Renal pelvis (tissue), 4 donors: Measurements from ENCODE around the gene TMEM134. TPM values are rescaled to one million over a fixed set of nuclear protein-coding genes. Genes with fewer than 3 reads are reported as not detected.

Source experiments
- DNase-seq: peaks from one replicate; pipeline ENCODE4 v3.0.0-alpha.2; 2013
- polyA plus RNA-seq, 3 donors: library from polyadenylated mRNA; unstranded; fragments of 120-200 nt; gene quantifications; one replicate each; pipeline ENCODE4 v1.2.1, GENCODE V29; 2013; ENCODE audit not compliant: insufficient read length in 3 of 3

Gene TMEM134
- polyA plus RNA-seq, 3 donors: 66.5 to 80.1 (median 72.8) TPM

DNA sequence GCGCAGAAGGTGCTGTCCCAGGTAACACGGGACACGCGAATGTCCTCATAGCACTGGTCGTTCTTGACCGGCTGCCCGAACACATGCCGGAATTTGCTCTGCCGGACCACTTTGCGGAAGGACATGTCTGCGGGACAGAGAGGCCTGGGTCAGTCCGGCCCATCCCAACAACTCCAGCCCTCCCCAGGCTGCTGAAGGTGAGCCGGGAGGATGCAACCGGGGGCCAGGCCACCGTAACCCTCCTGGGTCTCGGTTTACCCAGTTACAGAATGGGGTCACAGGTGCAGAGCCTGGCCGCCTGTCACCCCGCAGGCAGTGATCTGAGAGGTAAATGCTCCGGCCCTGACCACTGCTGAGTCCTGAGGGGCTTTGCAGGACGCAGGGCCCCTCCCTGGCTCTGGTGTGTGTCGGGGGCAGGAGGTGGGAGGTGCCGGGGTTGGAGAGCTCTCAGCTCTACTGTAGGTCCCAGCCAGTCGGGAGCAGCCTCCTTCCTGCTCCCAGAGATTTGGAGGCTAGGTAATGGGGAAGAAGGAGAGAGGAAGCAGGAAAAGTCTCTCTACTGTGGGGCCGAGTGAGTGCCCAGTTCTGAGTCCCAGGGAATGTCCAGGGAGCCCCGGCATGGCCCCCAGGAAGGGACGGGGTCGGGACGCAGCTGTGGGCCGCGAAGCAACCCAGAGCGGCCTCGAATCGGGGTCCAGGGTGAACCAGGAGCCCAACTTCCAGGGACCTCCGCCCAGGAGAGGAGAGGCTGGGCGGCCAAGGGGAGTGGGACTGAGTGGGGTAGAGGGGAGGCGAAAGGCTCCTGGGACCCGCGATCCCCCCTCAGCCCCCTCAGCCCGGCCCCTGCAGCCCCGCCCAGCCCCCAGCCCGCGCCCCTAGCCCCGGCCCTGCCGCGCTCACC is 26.3 kb downstream of the TMEM134 start:
- DNase-seq: no peak

GRCh38 chr11:67441731-67442351 is 27.2 kb downstream of the TMEM134 start:
- no peak for DNase-seq

- no peak for DNase-seq
Measured at GRCh38 chr11:67441098-67441563, 27.9 kb downstream of the TMEM134 start.

- DNase-seq: no peak
Measured at GRCh38 chr11:67440229-67441097, 28.6 kb downstream of the TMEM134 start.

- DNase-seq: no peak
Measured at GRCh38 chr11:67439321-67440228, 29.5 kb downstream of the TMEM134 start.

DNA sequence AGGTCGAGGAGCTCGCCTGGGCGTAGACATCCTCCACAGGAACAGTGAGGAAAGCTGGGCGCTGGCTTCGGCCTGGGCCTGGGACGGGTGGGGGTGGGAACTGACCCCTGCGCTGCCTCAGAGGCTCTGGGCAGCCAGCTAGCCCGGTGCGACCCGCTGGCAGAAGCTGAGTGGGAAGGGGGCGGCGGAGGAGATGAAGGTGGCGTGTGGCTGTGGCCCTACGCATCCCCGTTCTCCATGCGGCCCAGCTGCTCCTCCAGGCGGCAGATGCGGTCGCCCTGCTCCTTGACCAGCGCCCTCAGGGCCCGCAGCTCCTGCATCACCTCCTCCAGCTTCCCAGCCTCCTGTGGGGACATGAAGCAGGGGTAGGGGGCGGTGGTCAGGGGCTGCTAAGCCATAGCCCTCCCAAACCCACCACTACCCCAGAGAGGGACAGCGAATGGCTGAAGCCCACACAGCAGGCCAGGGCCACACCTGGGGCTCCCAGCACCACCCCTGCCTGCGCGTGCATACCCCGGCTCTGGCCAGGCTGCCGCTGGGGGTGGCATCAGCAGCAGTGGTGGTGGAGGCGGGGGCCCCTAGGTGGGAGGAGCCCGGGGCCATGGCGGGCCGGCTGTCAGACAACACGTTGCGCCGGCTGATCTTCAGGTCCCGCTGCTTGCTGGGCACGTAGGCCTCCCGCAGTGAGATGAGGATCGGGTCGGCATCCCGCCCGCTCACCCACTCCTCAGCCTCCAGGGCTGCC is 30.7 kb downstream of the TMEM134 start:
- DNase-seq: no peak

DNA sequence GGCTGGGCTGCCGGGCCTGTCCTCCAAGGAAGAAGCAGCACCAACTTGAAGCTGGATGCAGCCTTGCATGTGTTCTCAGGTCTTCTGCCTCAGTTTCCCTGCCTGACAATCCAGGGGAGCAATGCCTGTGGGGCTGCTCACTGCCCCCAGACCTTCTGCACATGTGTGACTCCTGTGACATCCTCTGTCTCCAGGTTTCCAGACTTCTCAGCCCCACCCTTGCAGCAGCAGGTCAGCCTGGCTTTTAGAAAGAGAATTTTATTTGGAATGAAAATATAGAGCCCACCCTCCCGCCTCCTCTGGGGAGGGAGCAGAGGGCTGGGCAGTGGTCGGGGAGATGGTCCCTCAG is 31.3 kb downstream of the TMEM134 start:
- DNase-seq: no peak

GRCh38 chr11:67437082-67437808 is 31.8 kb downstream of the TMEM134 start, which contains the start of gene PTPRCAP:
PTPRCAP (minus strand) TSS chr11:67437682; CDS start chr11:67437619, 63 bp downstream.
- no peak for DNase-seq

DNA sequence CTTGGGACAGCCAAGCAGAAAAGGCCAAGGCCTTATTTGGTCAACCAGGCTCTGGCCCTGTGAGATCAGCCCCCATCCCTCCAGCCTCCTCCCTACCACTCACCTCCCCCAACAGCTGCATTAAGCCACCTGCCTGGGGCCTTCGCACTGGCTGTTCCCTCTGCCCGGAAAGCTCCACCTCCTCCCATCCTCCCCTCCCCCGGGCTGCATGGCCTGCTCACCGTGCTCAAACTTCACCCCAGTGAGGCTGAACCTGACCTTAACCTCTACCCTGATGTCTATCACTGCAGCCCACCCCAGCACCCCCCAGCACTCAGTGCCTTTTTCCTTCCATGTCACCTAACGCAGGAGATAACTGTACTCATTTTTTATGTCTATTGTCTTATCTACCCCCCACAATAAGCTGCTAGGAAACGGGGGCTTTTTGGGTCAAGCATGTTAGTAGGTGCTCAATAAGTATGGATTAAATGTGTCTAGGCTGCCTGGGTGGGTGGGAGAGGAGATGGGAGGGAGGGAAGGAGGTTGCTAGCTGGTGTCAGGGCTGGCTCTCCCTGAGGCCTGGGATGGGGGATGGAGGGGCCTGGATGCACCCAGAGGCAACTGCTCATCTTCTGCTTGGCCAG is 32.5 kb downstream of the TMEM134 start:
- DNase-seq: no peak

GRCh38 chr11:67435727-67436458 is 33.2 kb downstream of the TMEM134 start:
- DNase-seq: no peak

- no peak for DNase-seq
Measured at GRCh38 chr11:67435031-67435726, 33.9 kb downstream of the TMEM134 start.

DNA sequence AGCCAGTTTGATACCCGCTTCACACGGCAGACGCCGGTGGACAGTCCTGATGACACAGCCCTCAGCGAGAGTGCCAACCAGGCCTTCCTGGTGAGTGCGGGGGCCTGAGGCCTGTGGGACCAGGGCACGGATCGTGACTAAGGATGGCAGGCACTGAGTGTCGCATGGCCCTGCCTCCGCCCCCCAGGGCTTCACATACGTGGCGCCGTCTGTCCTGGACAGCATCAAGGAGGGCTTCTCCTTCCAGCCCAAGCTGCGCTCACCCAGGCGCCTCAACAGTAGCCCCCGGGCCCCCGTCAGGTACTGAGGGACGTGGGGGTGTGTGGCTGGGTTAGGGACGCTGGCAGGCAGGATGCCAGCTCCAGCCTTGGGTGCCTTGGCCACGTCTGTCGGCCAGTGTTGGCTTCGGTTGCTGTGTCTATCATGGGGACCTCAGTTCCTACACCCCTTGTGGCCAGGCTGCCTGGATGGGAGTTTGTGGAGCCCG is 34.6 kb downstream of the TMEM134 start:
- no peak for DNase-seq

- no peak for DNase-seq
Measured at GRCh38 chr11:67433536-67434394, 35.3 kb downstream of the TMEM134 start.

GRCh38 chr11:67432655-67433349 is 36.2 kb downstream of the TMEM134 start:
- DNase-seq: no peak

DNA sequence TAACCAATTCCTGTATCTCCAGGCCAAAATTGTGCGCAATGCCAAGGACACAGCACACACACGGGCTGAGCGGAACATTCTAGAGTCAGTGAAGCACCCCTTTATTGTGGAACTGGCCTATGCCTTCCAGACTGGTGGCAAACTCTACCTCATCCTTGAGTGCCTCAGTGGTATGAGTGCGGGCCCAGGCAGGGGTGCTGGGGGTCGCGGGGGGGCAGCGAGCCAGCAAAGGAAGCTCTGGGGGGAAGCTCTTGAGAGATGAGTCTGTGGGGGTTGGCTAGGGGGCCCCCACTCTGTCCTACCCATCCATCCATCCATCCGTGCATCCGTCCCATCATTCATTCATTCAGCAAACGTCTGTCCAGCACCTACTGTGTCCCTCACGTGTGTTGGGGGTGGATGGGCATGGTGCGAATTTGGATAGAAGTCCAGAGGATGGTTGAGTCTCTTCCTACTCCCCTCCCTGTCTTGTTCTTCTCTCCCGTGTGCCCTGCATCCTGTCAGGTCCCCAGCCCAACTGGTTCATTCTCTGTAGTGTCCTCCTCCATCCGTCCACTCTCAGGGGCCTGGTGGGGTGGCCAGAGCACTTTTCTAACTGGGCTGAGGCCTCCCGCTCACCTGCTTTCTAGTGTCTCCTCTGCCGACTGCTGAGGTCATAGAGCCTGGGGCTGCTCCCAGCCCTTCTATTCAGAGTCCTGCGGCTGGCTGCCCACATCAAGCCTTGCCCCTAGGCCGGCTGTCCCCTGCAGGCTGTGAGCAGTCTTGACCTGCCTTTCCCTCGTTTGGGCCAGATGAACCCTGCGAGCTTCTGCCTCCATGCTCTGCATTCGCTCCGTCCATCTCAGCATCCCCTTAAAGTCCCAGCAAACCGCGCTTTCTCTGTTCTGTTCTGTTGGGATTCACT is 37.5 kb downstream of the TMEM134 start:
- no peak for DNase-seq
